OCI-LY1 (cell line): ENCODE results near the gene TNNT1.

Source experiments
- EZH2 ChIP-seq: fragments of 200-600 bp; sonication (generic), shearing (Covaris generic); IDR thresholded peaks from 2 replicates; pipeline ENCODE4 v1.8.0; 2017; ENCODE audit warnings: borderline replicate concordance, mixed run types, mild to moderate bottlenecking, antibody characterized with exemption, low read length, moderate library complexity, mixed read lengths
- TF ChIP-seq, protein P1 (sequence below): fragments of 200-600 bp; sonication (generic), shearing (Covaris generic); IDR thresholded peaks from 2 replicates; pipeline ENCODE4 v1.5.1; 2017; ENCODE audit warnings: mild to moderate bottlenecking, antibody characterized with exemption, low read length, moderate library complexity, mixed read lengths

DNA sequence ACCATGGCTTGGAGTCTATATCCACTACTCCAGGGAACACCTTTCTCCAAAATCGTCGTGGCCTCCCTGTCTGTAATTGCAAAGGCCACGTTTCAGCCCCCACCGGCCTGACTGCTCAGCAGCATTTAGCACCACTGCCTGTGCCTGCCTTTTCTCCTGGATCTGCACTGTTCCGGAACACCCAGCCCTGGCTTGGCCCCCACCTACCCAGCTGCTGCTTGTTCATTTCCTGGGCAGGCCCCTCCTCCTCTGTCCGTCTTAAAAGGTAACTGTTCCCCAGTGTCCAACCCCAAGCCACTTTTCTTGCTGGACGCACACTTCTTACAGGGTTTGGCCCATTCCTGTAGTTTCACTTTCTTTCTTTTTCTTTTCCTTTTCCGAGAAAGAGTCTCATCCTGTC lies 39.6 kb upstream of the TNNT1 start:
- TF ChIP-seq, protein P1, sequence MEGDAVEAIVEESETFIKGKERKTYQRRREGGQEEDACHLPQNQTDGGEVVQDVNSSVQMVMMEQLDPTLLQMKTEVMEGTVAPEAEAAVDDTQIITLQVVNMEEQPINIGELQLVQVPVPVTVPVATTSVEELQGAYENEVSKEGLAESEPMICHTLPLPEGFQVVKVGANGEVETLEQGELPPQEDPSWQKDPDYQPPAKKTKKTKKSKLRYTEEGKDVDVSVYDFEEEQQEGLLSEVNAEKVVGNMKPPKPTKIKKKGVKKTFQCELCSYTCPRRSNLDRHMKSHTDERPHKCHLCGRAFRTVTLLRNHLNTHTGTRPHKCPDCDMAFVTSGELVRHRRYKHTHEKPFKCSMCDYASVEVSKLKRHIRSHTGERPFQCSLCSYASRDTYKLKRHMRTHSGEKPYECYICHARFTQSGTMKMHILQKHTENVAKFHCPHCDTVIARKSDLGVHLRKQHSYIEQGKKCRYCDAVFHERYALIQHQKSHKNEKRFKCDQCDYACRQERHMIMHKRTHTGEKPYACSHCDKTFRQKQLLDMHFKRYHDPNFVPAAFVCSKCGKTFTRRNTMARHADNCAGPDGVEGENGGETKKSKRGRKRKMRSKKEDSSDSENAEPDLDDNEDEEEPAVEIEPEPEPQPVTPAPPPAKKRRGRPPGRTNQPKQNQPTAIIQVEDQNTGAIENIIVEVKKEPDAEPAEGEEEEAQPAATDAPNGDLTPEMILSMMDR, result no peak
- TF ChIP-seq EZH2, result no peak
